ENCODE data around the gene GABRG3. TPM values are rescaled to one million over a fixed set of nuclear protein-coding genes. Genes with fewer than 3 reads are reported as not detected.
"Not testable (repeated sequence)": the region's sequence is repeated elsewhere in the genome, so short reads cannot be mapped to it uniquely, and the experiment has no call there.

GABRG3 gene
- total RNA-seq, 3 donors from 2014 or later (not counting 1 experiment from before 2014, with no cell fraction given) = not detected

DNA sequence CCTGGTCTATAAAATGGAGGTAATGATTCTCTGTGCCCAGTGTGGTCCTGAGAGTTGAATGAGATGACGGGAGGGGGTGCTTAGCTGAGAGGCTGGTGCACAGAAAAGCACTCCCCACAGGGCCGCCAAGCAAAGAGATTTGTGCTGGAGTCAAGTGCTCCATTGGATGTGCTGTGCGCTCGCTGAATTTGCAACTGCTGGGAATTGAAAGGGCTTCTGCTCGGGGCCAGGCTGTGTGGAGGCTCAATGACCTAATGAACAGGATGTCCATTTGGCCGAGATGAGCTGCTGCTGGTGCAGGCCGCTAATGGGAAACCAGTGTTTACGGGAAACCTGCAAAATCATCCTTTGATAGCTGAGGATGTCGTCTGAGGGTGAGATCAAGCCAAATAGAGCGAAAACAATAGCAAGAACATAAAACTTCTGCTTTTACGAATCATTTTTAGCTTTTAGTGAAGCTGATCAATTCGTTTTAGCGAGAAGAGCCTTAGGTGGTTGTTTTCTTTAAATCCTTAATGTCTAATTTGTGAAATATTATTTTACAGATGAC lies 211.7 kb downstream of the GABRG3 start:
- DNase-seq (no peak), ATAC-seq (no peak)
- Histone ChIP-seq H3K27ac (ENCODE audit: low read length) (no peak overlapping the region), H3K36me3 (ENCODE audit: control insufficient read depth, insufficient read depth, low read length) (no peaks in the 10 kb centered on the region), H3K4me1 (ENCODE audit: control insufficient read depth, insufficient read depth, low read length) (no peaks in the 10 kb centered on the region), H3K27me3 (ENCODE audit: control insufficient read depth, insufficient read depth, low read length) (no peaks in the 10 kb centered on the region), H3K9me3 (ENCODE audit: control insufficient read depth, insufficient read depth, low read length) (peaks cover 3% of the 10 kb centered on the region), H3K4me3 (ENCODE audit: low read length) (no peak overlapping the region)
- intact Hi-C loops (cut with micrococcal nuclease) = no loop called here
- WGBS (ENCODE audit: insufficient coverage) = 73% methylated on average over 13 of the region's 13 CpGs
- Mint-ChIP-seq H3K4me3 (no peak overlapping the region), H3K27ac (no peak overlapping the region), H3K27me3 (ENCODE audit: low read depth in 2 of 2) (no peaks in the 10 kb centered on the region), H3K36me3 (peaks cover 24% of the 10 kb centered on the region), H3K9me3 (peaks cover 13 to 45% of the 10 kb centered on the region in 2 donors), H3K4me1 (no peaks in the 10 kb centered on the region)
- TF ChIP-seq, protein P1, sequence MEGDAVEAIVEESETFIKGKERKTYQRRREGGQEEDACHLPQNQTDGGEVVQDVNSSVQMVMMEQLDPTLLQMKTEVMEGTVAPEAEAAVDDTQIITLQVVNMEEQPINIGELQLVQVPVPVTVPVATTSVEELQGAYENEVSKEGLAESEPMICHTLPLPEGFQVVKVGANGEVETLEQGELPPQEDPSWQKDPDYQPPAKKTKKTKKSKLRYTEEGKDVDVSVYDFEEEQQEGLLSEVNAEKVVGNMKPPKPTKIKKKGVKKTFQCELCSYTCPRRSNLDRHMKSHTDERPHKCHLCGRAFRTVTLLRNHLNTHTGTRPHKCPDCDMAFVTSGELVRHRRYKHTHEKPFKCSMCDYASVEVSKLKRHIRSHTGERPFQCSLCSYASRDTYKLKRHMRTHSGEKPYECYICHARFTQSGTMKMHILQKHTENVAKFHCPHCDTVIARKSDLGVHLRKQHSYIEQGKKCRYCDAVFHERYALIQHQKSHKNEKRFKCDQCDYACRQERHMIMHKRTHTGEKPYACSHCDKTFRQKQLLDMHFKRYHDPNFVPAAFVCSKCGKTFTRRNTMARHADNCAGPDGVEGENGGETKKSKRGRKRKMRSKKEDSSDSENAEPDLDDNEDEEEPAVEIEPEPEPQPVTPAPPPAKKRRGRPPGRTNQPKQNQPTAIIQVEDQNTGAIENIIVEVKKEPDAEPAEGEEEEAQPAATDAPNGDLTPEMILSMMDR (IDR thresholded peaks at IDR 0.05) = no peak

- no peaks in the 10 kb centered on the region for H3K27me3 Mint-ChIP-seq (ENCODE audit: low read depth in 2 of 2)
- Histone ChIP-seq H3K4me1 (ENCODE audit: control insufficient read depth, insufficient read depth, low read length) (no peaks in the 10 kb centered on the region), H3K27ac (ENCODE audit: low read length) (no peak overlapping the region), H3K36me3 (ENCODE audit: control insufficient read depth, insufficient read depth, low read length) (no peaks in the 10 kb centered on the region), H3K9me3 (ENCODE audit: control insufficient read depth, insufficient read depth, low read length) (peaks cover 3% of the 10 kb centered on the region), H3K27me3 (ENCODE audit: control insufficient read depth, insufficient read depth, low read length) (no peaks in the 10 kb centered on the region), H3K4me3 (ENCODE audit: low read length) (no peak overlapping the region)
- ATAC-seq = no peak
- WGBS (ENCODE audit: insufficient coverage) = 71% methylated on average over 1 of the region's 4 CpGs
- H3K36me3 Mint-ChIP-seq = peaks cover 24% of the 10 kb centered on the region
- DNase-seq = no peak
- no peak overlapping the region for H3K27ac Mint-ChIP-seq
- no peak overlapping the region for H3K4me3 Mint-ChIP-seq
- H3K4me1 Mint-ChIP-seq = no peaks in the 10 kb centered on the region
- intact Hi-C loops (cut with micrococcal nuclease) = no loop called here
- TF ChIP-seq, protein P1 (IDR thresholded peaks at IDR 0.05) = no peak
- H3K9me3 Mint-ChIP-seq = peaks cover 13 to 44% of the 10 kb centered on the region in 2 donors
These were observed 212.2 kb downstream of the GABRG3 start for GRCh38 chr15:27183201-27183600.

GRCh38 chr15:27191515-27191914 lies 220.5 kb downstream of the GABRG3 start:
- H3K27ac Mint-ChIP-seq; H3K36me3 Mint-ChIP-seq; H3K4me3 ChIP-seq (ENCODE audit: low read length); H3K4me1 ChIP-seq (ENCODE audit: control insufficient read depth, insufficient read depth, low read length); H3K9me3 ChIP-seq (ENCODE audit: control insufficient read depth, insufficient read depth, low read length); H3K27me3 Mint-ChIP-seq (ENCODE audit: low read depth in 2 of 2); intact Hi-C loops (cut with micrococcal nuclease); H3K27me3 ChIP-seq (ENCODE audit: control insufficient read depth, insufficient read depth, low read length); H3K4me1 Mint-ChIP-seq; H3K4me3 Mint-ChIP-seq; ATAC-seq; H3K36me3 ChIP-seq (ENCODE audit: control insufficient read depth, insufficient read depth, low read length); DNase-seq; H3K27ac ChIP-seq (ENCODE audit: low read length): not testable (repeated sequence)
- WGBS (ENCODE audit: insufficient coverage) = no CpG with 5 or more reads among the region's 4 CpGs
- peaks cover 10 to 33% of the 10 kb centered on the region in 2 donors for H3K9me3 Mint-ChIP-seq

GRCh38 chr15:27196691-27197090 lies 225.7 kb downstream of the GABRG3 start:
- H3K4me1 ChIP-seq (ENCODE audit: control insufficient read depth, insufficient read depth, low read length) = no peaks in the 10 kb centered on the region
- no peaks in the 10 kb centered on the region for H3K36me3 ChIP-seq (ENCODE audit: control insufficient read depth, insufficient read depth, low read length)
- Mint-ChIP-seq H3K9me3 (peaks cover 16 to 29% of the 10 kb centered on the region in 2 donors), H3K27me3 (ENCODE audit: low read depth in 2 of 2) (no peaks in the 10 kb centered on the region), H3K4me3 (no peak overlapping the region), H3K4me1 (no peaks in the 10 kb centered on the region), H3K27ac (no peak overlapping the region), H3K36me3 (no peaks in the 10 kb centered on the region)
- H3K4me3 ChIP-seq (ENCODE audit: low read length) = no peak overlapping the region
- H3K27ac ChIP-seq (ENCODE audit: low read length) = no peak overlapping the region
- no peak for DNase-seq
- TF ChIP-seq, protein P1 (IDR thresholded peaks at IDR 0.05) = no peak
- intact Hi-C loops (cut with micrococcal nuclease) = no loop called here
- no peaks in the 10 kb centered on the region for H3K27me3 ChIP-seq (ENCODE audit: control insufficient read depth, insufficient read depth, low read length)
- WGBS (ENCODE audit: insufficient coverage) = 76% methylated on average over 5 of the region's 6 CpGs
- no peak for ATAC-seq
- H3K9me3 ChIP-seq (ENCODE audit: control insufficient read depth, insufficient read depth, low read length) = peaks cover 4% of the 10 kb centered on the region
